Esophagus (tissue), 2 donors: ENCODE results near the gene NDUFB2. TPM values are rescaled to one million over a fixed set of nuclear protein-coding genes. Genes with fewer than 3 reads are reported as not detected.
A peak's percentile ranks its signal among the peaks of the same experiment; 100 is the strongest.

ENCODE experiments used
- H3K27ac ChIP-seq, 2 donors: one replicate each; pipeline ENCODE4 v1.5.1; 2013; ENCODE audit warnings: low read depth in 2 of 2, mild to moderate bottlenecking in 2 of 2, inconsistent platforms in 1 of 2, low read length in 1 of 2, moderate library complexity in 1 of 2
- H3K27me3 ChIP-seq, 2 donors: one replicate each; pipeline ENCODE4 v1.6.1; 2013; ENCODE audit warnings: low read length in 2 of 2, control low read depth in 1 of 2, mild to moderate bottlenecking in 1 of 2; ENCODE audit not compliant: insufficient read depth in 2 of 2, control insufficient read depth in 1 of 2
- H3K36me3 ChIP-seq, 2 donors: one replicate each; pipeline ENCODE4 v1.6.1; 2013; ENCODE audit warnings: low read length in 1 of 2; ENCODE audit not compliant: control insufficient read depth in 2 of 2, insufficient read depth in 2 of 2
- H3K4me1 ChIP-seq, 2 donors: one replicate each; pipeline ENCODE4 v1.6.1; 2013; ENCODE audit warnings: low read length in 1 of 2; ENCODE audit not compliant: control insufficient read depth in 2 of 2, insufficient read depth in 2 of 2
- H3K4me3 ChIP-seq, 2 donors: one replicate each; pipeline ENCODE4 v1.5.1; 2013; ENCODE audit warnings: low read length in 2 of 2, mild to moderate bottlenecking in 2 of 2, low read depth in 1 of 2, moderate library complexity in 1 of 2
- H3K9me3 ChIP-seq, 2 donors: one replicate each; pipeline ENCODE4 v1.6.1; 2013; ENCODE audit warnings: mild to moderate bottlenecking in 2 of 2, low read depth in 1 of 2, low read length in 1 of 2, moderate library complexity in 1 of 2; ENCODE audit not compliant: control insufficient read depth in 2 of 2, insufficient read depth in 1 of 2
- WGBS, 2 donors: extraction: QIAGEN DNeasy Blood & Tissue Kit; methylation state at CpG; one replicate each; pipeline ENCODE4 v1.1.7; 2013; 5-methylcytosine and 5-hydroxymethylcytosine counted together
- polyA plus RNA-seq, 2 donors: library from polyadenylated mRNA; stranded (reverse); fragments of 200-250 nt; gene quantifications; one replicate each; pipeline ENCODE4 v1.2.3, GENCODE V29; 2013
- donor health status: healthy with polysubstance abuse.
- donor health status: Bipolar disorder and iron deficiency.

The NDUFB2 gene
- polyA plus RNA-seq, 2 donors: 152 to 292 TPM

GRCh38 chr7:140670343-140670935 is 26.1 kb upstream of the NDUFB2 start:
- H3K27me3 ChIP-seq: no peaks in the 10 kb centered on the region
- H3K9me3 ChIP-seq: no peaks in the 10 kb centered on the region
- H3K4me1 ChIP-seq: peaks cover 3 to 4% of the 10 kb centered on the region in 2 donors
- no peaks in the 10 kb centered on the region for H3K36me3 ChIP-seq
- H3K4me3 ChIP-seq: no peak overlapping the region
- H3K27ac ChIP-seq: no peak overlapping the region
- 64 to 73% methylated on average over 4 of the region's 4 CpGs for WGBS, 2 donors

GRCh38 chr7:140671966-140672365 is 24.5 kb upstream of the NDUFB2 start:
- Histone ChIP-seq H3K27ac (no peak overlapping the region), H3K4me3 (peak overlapping the region in 1 of 2 donors; percentile 68), H3K36me3 (no peaks in the 10 kb centered on the region), H3K27me3 (no peaks in the 10 kb centered on the region), H3K9me3 (no peaks in the 10 kb centered on the region), H3K4me1 (peaks cover 3 to 4% of the 10 kb centered on the region in 2 donors)
- 82 to 87% methylated on average over 15 of the region's 15 CpGs for WGBS, 2 donors

DNA sequence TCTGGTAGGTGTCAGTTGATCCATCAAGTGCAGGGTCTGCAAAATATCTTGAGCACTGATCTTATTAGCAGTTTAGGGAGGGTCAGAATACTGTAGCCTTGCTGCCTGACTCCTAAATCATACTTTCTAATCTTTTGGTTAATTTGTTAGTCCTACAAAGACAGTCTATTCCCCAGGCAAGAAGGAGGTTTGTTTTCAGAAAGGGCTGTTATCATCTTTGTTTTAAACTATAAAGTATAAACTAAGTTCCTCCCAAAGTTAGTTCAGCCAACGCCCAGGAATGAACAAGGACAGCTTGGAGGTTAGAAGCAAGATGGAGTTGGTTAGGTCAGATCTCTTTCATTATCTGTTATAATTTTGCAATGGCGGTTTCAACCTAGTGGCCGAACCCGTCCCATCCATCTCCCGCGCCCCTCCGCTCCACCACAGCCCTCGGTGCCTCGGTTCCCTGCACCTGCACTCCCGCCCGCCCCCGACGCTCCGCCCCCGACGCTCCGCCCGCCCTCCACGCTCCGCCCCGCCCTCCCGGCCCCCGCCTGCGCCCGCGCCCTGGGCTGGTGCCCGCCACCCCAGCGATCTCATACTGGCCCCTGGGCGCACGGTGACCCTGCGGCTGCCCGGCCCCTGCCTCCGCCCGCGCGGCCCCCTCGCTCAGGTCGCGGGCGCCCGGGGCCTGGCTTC is 24.0 kb upstream of the NDUFB2 start, which contains the start of gene ADCK2:
TSS of gene ADCK2 (plus strand) at position 564 of the 681 bp plus-strand sequence. CDS start 386 bp downstream, outside the sequence.
- Histone ChIP-seq H3K27me3 (no peaks in the 10 kb centered on the region), H3K27ac (peak within 1 kb of the TSS; percentile 85 to 89), H3K4me1 (peaks cover 3 to 4% of the 10 kb centered on the region in 2 donors), H3K4me3 (peak within 1 kb of the TSS; percentile 63 to 68), H3K36me3 (no peaks in the 10 kb centered on the region), H3K9me3 (no peaks in the 10 kb centered on the region)
- WGBS, 2 donors: 1 to 2% methylated on average over 38 to 41 of the region's 41 CpGs

GRCh38 chr7:140673063-140673773 is 23.3 kb upstream of the NDUFB2 start:
- H3K9me3 ChIP-seq: no peaks in the 10 kb centered on the region

GRCh38 chr7:140673774-140674155 is 22.7 kb upstream of the NDUFB2 start:
- Histone ChIP-seq H3K9me3 (no peaks in the 10 kb centered on the region), H3K27me3 (no peaks in the 10 kb centered on the region), H3K27ac (peak overlapping the region; percentile 85 to 89), H3K4me1 (peaks cover 3 to 4% of the 10 kb centered on the region in 2 donors), H3K36me3 (peaks cover 0 to 11% of the 10 kb centered on the region in 2 donors), H3K4me3 (peak overlapping the region; percentile 63 to 68)
- WGBS, 2 donors: 19 to 20% methylated on average over 18 of the region's 18 CpGs

More at GRCh38 chr7:140673063-140673773, 23.3 kb upstream of the NDUFB2 start:
- Histone ChIP-seq H3K27ac (peak overlapping the region; percentile 85 to 89), H3K27me3 (no peaks in the 10 kb centered on the region), H3K4me3 (peak overlapping the region; percentile 63 to 68), H3K4me1 (peaks cover 3 to 4% of the 10 kb centered on the region in 2 donors), H3K36me3 (peaks cover 0 to 6% of the 10 kb centered on the region in 2 donors)
- WGBS, 2 donors: 0% methylated on average over 43 to 72 of the region's 72 CpGs

DNA sequence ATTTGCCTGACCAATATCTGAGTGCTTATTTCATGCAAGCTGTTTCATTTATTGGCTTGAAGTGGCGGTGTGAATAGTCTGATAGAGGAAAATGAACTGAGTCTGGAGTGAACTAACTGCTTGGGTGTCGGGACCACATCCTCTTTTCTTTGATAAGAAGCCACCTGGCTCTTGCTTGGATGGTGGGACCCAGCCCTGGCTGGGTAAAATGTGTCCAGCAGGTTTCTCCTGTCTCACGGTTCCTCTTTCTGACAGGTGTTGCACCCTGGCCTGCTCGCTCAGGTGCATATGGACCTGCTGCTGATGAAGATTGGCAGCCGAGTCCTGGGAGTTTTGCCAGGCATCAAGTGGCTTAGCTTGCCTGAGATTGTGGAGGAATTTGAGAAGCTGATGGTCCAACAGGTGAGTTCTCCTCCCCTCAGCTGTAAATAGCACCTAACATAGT is 22.1 kb upstream of the NDUFB2 start:
- H3K36me3 ChIP-seq: peaks cover 0 to 16% of the 10 kb centered on the region in 2 donors
- no peak overlapping the region for H3K27ac ChIP-seq
- H3K9me3 ChIP-seq: no peaks in the 10 kb centered on the region
- H3K4me3 ChIP-seq: no peak overlapping the region
- WGBS, 2 donors: 58 to 68% methylated on average over 5 of the region's 5 CpGs
- peaks cover 3 to 4% of the 10 kb centered on the region in 2 donors for H3K4me1 ChIP-seq
- no peaks in the 10 kb centered on the region for H3K27me3 ChIP-seq

- WGBS, 2 donors: 61 to 62% methylated on average over 8 of the region's 8 CpGs
- Histone ChIP-seq H3K4me1 (peaks cover 3 to 4% of the 10 kb centered on the region in 2 donors), H3K9me3 (no peaks in the 10 kb centered on the region), H3K36me3 (peaks cover 0 to 16% of the 10 kb centered on the region in 2 donors), H3K4me3 (no peak overlapping the region), H3K27ac (peak overlapping the region in 1 of 2 donors; percentile 29), H3K27me3 (no peaks in the 10 kb centered on the region)
Measured at GRCh38 chr7:140674899-140675701, 21.4 kb upstream of the NDUFB2 start.

DNA sequence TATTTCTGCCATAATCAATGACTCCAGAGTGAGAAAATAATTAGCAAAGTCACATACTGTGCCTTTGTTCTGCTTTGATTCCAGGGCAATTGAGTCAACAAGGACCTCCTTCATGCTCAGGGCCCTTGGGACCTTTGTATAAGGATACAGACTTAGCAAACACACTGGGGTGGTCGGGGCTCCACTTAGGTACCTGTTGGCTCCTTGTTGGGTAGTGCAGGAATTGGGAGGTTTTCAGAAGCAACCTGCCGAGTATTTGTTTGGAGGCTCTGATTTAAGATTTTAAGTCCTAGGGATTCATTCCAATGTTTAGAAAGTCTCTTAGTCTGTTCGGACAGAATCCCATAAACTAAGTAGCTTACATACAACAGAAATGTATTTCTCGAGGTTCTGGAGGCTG is 20.8 kb upstream of the NDUFB2 start:
- Histone ChIP-seq H3K27ac (no peak overlapping the region), H3K4me1 (peaks cover 3 to 4% of the 10 kb centered on the region in 2 donors), H3K9me3 (no peaks in the 10 kb centered on the region), H3K27me3 (no peaks in the 10 kb centered on the region), H3K4me3 (no peak overlapping the region), H3K36me3 (peaks cover 0 to 18% of the 10 kb centered on the region in 2 donors)
- 83 to 87% methylated on average over 4 of the region's 4 CpGs for WGBS, 2 donors

- H3K4me1 ChIP-seq: peaks cover 3 to 4% of the 10 kb centered on the region in 2 donors
- H3K4me3 ChIP-seq: no peak overlapping the region
- H3K36me3 ChIP-seq: peaks cover 0 to 22% of the 10 kb centered on the region in 2 donors
- 83 to 92% methylated on average over 3 of the region's 3 CpGs for WGBS, 2 donors
- no peaks in the 10 kb centered on the region for H3K27me3 ChIP-seq
- H3K27ac ChIP-seq: no peak overlapping the region
- no peaks in the 10 kb centered on the region for H3K9me3 ChIP-seq
Measured at GRCh38 chr7:140676306-140676705, 20.2 kb upstream of the NDUFB2 start.
